Measurements from ENCODE around the gene HOXA2.

The HOXA2 gene

DNA sequence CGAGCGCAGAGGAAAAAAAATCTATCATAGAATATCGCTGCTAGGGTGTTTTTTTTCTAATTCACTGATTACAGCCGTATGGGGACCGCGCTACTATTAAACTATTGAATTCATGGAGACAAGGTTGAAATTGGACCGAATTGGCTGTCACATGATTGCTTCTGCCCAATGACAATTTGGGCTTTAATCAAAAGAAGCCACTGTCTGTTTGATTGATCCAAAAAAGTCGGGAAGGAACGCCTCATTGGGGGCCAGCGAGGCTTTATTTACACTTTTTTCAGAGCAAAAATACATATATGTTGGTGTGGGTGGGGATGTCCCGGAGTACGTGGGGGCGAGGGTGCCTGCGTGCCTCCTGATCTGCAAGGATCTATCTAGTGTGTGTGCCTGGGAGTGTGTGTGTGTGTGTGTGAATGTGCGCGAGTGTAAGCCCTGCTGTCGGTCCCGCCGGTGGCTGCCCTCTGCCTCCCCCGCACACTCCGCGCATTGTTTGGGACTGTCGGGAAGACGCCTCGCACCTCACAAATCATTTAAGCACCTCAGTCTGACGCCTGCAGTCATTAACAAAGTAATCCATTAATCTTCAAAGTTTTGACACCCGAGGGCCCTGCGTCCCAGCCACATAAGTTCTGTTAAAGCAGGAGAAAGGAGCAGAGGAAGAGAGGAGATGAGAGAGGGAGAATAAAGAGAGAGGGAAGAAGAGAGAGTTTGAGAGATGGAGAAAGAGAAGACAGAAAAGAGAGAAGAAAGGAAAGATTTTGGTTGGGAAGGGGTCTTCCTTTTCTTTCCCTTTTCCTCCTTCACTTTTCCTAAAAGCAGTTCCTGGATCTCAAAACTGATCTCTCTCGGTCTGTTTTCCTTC is at the start of gene HOXA2:
TSS of gene HOXA2 (minus strand) at position 103 of the 862 bp plus-strand sequence. CDS start 183 bp downstream, outside the sequence.
- no peak for DNase-seq (ENCODE audit: low read depth)

DNA sequence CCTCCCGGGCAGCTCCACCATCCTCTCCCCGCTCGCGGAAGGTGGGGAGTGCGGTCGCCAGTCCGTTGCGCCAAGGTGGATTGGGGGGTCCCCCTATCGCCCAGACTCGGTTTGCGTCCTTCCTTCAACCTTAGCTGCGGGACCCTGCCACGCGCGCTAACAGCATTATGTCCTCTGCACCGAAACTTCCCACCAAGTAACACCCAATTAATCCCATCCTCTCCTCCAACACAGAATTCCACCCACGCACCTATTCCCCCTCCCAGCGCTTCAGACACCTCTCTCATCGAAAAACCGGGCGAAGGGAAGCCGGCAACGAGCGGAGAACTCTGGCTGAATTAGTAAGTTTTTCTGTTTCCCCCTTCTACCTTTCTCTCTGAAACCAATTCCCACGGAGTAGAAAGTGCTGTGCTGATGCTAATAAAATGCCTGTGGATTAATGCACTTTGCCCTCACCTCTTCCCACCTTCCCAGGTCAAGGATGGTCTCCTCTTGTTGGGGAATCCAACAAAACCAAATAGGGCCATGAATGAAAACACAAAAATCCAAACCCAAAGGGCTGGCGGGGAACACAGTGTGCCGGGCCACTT is 49.0 kb upstream of the HOXA2 start:
- no peak for DNase-seq (ENCODE audit: low read depth)

DNA sequence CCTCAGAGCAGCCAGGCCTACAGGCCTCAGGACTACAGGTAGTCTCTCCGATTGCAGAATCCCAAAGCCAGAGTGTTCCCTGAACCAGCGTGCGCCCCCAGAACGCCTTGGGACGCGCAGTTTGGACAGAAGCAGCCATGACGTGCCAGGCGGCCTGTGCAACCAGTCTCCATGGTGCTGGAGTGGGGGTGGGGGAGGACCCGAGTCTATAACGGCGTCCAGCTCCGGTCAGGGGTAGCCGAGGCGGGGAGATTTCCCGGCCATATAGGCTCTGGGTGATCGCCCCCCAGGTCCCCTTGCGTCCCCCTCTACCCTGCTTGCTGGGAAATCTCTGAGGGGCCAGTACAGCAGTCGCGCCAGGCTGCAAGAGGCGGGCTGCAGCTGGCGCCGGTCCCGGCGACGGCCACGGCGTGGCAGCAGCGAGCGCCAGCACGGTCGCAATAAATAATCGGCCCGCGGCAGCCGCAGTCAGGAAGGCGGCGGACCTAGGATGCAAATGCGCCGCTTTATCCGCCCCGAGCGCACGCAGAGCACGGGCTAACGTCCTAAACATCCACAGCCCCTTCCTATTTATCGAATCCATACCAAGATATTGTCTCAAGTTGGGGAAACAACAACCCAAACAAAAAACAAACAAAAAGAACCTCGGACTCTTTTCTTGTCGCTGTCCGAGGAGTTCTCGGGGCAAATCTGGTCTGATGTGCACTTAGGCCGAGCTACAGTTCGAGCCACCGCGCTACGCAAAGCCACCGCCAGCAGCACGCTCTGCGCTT is 48.3 kb upstream of the HOXA2 start:
- peak; percentile 57 for DNase-seq (ENCODE audit: low read depth)

DNA sequence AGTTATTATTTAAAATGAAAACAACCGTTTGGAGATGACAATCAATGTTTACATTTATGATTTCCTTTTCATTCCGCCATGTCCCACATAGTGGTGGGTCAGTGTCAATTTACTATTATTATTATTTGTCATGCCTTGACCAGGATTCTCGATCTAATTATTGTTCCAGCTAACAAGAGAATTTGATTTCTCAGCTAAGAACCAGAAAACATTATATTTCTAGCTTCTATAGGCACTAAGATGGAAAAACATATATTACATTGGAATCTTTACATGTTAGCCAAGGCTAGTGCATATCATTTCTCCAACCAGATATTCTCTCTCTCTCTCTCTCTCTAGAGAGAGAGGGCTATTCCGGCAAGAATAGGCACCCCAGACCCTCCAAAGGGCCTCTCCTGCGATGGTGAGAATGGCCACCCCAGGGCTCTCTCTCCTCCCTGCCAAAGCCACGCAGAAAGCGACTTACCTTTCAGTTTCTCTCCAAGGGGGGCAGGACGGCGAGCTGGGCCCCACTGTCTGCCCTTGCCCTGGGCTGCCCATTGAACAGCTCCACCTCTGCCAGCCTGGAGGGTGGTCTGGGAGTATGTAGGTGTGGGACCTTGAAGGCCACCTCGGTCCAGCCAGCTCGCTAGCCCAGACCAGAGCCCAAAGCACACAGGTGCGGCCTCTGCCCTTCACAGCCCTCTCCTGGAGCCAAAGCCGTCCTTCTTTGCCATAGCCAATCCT is 47.5 kb upstream of the HOXA2 start:
- DNase-seq (ENCODE audit: low read depth), result no peak

DNA sequence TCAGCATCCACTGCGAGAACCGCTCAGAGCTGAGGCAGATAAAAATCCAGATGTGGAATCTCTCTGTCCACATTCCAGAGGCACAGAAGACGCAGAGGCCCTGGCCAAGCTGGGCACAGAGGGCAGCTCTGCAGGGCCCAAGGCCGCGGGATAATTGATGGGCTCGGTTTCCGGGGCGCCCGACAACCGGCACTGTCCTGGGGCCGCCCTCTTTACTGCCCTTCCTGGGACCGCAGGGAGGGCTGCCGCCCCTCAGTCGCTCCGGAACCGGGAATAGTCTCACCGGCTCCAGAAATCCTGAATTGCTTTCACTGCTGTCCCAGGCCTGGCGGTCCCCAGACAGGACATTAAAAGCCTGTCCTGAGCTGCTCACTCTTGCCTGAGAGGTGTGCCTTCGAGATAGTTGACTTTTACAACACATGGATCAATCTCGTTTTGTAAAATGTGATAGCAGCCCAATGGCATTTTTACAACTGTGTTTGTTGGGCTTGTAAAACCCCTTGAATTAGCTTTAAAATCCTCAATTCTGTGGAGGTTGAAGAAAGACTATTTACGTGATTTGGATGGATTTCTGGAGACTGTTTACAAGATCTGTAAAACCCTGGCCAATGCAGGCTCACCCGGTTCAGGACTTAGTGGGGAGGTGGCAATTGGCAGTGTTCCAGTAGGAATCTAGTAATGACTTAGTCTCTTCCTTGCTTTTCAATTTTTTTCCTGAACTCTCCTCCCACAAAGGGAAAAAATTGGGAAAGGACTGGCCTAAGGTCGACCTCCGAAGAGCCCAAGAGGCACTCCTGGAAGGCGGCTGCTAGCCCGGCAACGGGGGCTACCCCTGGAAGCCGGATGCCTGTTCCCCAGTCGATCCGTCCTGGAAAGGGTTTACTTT is 46.5 kb upstream of the HOXA2 start:
- DNase-seq (ENCODE audit: low read depth), result no peak

DNA sequence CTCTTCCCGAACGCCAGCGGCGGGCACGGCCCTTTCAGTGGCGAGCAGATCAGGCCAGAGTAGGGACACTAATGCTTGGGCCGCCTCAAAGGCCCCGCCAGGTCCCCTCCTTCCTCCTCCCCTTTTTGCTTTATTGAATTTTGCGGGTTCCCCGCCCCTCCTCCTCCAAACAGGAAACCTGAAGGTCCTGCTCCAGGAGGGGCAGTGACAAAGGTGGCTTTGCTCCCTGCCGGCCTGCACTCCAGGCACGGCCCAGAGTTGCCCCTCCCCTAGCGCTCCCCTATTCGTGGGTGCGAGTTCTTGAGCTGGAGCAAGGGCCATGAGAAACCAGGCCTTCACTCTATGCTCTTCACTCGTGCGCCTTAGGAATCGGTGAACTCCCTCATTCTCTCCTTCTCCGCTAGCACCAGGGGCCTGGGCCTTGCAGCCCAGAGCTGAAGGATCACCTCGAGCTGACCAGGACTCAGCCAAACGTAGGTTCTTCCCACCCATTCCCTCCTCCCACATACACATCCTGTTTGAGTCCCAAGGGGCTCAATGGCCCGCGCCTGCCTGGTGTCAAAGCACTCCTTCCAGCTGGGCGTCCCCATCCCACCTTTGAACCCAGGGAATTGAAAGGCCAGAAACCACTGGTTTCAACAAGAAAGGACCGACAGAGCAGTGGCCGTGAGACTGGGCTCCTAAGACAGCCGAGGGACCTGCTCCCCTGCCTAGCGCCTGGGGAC is 45.7 kb upstream of the HOXA2 start:
- no peak for DNase-seq (ENCODE audit: low read depth)

DNA sequence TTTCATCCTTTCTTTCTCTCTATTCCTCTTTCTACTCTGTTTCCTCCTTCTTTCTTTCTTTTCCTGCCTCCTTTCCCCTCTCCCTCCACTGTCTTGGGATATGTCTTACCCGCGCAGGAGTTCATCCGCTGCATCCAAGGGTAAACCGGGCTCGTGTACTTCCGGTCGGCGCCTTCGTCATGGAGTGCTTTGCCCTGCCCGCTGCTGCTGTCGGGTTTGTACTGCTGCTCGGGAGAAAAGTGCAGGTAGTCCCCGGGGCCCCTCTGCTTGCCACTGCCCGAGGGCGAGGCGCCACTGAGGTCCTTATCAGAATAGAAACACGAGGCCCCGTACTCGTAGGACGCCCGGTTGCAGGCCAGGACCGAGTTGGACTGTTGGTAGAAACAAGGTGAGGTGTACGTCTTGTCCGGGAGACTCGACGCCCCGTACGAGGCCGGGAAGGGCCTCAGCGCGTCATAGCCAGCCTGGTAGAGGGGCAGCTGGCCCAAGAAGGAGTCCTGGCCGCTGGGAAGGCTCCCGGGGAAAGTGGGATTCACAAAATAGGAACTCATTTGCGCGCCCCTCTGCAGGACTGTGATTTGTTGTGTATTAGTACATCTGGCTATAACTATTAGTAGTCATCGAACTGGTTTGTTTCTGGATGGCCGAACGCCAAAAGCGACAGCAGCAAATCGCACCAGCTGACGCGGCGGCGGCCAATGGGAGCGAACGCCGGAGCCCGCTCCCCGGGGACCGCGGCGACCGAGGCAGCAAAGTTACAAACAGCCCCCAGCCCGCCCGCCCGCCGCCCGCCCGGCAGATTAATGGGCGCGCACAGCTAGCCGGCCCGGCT is 44.9 kb upstream of the HOXA2 start, which contains the start of gene HOXA6:
TSS of gene HOXA6 (minus strand) at position 576 of the 832 bp plus-strand sequence. CDS start at position 551, 25 bp downstream.
- DNase-seq (ENCODE audit: low read depth), result no peak

DNA sequence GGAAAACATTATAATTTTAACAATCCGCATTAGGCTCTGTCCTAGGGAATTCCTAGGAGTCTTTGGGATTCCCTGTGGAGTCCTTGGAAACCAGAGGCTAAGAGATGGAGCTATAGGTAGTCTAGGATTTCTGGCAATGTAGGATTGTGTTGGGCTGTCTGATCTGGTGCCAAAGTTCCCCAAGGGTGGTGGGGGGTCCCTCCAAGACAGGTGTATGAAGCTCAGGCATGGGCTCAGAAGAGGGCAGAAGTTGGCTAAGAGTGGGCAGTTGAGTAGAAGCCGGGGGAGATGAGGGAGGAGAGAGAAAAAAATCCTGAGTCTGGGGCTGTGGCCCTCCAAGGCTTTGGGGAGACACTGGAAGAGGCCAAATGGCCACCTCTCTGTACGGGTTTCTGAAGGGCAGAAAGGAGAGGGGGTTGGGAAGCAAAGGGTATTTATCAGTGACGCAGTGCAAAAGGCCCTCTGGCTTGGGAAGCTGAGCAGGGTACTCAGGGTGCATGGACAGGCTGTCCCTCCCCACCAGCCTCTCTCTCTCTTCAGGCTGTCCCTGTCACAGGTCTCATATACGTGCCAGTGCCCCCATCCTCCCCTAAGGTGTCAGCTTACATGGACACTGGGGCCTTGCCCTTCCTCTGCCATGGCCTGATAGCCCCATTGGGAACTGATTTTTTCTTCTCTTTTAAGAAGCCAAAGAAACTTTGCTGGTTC is 44.2 kb upstream of the HOXA2 start:
- no peak for DNase-seq (ENCODE audit: low read depth)

DNA sequence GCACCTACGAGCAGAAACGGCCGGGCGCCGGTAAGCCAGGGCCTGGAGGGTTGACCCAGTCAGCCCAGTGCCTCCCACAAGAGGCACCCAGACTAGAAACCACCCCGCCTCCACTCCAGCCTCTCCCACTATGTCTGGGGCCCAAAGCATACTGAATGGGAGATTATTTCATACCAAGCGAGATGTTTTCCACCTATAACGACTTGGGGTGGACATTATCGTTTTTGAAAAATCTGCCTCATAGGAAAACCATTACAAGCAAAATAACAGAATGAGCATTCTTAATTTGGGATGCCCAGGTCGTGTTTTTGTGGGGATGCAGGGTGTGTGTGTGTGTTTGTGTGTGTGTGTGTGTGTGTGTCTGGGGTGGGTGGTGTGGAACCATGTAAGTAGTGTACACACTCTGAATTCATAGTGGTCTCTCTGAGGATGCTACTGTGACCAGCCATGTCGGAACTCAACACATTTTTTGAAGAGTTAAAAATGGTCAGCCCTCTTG is 43.5 kb upstream of the HOXA2 start:
- DNase-seq (ENCODE audit: low read depth), result no peak

DNA sequence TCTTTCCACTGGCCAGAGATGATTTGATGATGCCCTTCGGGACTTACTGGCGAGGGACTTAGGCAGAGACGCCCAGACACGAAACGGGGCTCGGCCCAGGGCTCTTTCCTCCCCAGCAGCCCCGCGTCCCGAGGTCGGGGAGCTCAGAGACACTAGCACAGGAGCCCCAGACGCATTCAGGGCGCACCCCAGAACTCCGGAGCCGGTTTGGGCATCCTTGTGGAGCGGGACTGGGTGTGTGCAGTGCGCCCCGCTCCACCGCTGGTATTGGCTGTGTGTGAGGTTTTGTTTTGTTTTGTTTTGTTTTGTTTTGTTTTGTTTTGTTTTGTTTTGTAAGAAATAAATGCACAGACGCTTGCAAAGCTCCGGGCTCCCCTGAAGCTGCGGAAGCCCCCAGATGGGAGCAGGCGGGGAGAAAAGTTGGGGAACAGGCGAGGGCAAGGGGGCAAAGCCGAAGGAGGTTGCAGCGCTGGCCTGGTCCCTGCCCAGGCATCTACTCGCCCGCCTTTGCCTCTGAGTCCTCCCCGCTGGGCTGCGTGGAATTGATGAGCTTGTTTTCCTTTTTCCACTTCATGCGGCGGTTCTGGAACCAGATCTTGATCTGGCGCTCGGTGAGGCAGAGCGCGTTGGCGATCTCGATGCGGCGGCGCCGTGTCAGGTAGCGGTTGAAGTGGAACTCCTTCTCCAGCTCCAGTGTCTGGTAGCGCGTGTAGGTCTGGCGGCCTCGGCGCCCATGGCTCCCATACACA is 42.9 kb upstream of the HOXA2 start:
- no peak for DNase-seq (ENCODE audit: low read depth)

DNA sequence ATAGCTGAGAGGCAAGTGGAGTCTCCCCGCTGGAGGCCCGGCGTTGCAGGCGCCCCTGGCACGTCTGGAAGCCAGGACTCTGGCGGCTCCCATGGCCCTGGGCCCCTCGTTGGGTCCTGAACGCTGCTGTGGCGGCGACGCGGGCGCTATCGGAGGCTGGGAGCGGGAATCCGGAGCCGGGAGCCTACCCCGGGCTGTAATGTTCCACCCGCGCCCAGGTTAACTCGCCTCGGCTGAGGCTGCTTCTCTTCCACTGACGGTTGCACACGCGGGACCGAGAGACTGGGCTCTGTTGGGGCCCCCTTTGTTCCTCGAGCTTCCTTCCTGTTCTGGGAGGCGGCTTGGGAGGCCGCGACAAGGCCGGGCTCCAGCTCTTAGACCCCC is 42.3 kb upstream of the HOXA2 start:
- DNase-seq (ENCODE audit: low read depth), result no peak

DNA sequence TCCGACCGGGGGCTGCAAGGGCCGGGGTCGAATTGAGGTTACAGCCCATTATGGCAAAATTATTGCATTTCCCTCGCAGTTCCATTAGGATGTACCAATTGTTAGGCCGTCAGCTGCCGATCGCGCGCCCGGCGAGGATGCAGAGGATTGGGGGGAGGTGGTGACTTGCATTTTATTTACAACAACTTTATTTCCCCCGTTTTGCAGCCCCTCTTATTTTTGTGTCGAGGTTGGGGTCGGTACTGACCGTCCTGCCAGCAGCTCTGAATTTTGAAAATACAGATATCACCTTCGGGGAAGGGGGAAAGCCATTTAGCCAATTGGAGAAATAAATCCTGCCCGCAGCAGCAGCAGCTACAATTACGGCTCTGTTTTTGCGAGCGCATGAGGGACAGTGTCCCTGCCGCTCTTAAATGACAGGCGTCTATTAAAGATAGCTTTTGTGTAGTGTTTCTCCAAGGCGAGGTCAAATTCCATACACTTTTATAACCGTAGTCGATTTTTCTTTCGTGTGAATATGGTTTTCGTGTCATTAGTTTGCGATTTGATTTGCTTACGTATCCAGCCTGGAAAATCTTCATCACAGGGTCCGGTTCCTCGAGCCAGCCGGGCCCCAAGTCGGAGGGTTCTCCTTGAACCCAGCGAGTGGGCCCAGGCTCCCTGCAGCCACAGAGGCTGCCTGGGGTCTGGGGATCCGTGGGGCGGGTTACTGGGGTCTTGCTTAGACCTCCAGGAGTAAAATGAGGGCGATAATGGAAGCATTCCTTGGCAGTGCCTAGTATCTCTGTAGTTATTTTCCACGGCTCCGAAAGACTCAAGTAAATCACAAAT is 41.7 kb upstream of the HOXA2 start:
- no peak for DNase-seq (ENCODE audit: low read depth)

DNA sequence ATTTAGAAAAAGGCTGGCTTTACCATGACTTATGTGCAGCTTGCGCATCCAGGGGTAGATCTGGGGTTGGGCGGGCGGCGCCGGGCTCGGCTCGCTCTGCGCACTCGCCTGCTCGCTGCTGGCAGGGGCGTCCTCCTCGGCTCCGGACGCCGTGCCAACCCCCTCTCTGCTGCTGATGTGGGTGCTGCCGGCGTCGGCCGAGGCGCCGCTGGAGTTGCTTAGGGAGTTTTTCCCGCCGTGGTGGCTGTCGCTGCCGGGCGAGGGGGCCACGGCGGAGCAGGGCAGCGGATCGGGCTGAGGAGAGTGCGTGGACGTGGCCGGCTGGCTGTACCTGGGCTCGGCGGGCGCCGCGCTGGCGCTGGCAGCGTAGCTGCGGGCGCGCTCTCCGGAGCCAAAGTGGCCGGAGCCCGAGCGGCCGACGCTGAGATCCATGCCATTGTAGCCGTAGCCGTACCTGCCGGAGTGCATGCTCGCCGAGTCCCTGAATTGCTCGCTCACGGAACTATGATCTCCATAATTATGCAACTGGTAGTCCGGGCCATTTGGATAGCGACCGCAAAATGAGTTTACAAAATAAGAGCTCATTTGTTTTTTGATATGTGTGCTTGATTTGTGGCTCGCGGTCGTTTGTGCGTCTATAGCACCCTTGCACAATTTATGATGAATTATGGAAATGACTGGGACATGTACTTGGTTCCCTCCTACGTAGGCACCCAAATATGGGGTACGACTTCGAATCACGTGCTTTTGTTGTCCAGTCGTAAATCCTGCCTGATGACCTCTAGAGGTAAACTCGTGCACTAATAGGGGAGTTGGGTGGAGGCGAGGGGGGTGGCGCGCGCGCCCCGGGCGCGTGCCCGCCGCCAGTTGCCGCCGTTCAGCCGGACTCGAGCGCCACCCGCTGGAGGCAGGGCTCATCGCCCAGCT is 40.8 kb upstream of the HOXA2 start, which contains the start of gene HOXA5:
TSS of gene HOXA5 (minus strand) at position 659 of the 927 bp plus-strand sequence. CDS start at position 585, 74 bp downstream.
- DNase-seq (ENCODE audit: low read depth), result no peak

DNA sequence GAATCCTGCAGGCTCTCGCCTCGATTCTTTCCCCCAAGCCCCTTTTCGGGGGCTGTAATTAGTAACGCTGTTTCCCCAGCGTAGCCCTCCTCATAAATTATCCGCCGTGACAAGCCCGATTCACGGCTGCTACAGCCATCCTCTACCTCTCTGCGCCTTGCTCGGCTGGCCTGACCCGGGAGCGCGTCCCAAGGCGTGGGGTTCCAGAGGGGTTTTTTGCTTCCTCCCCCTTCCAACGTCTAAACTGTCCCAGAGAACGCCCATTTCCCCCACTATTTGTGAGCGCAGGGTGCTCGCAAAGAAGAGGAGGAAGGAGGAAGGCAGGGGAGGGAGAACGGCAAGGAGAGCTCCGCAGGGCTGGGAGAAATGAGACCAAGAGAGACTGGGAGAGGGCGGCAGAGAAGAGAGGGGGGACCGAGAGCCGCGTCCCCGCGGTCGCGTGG is 40.1 kb upstream of the HOXA2 start:
- DNase-seq (ENCODE audit: low read depth), result no peak

DNA sequence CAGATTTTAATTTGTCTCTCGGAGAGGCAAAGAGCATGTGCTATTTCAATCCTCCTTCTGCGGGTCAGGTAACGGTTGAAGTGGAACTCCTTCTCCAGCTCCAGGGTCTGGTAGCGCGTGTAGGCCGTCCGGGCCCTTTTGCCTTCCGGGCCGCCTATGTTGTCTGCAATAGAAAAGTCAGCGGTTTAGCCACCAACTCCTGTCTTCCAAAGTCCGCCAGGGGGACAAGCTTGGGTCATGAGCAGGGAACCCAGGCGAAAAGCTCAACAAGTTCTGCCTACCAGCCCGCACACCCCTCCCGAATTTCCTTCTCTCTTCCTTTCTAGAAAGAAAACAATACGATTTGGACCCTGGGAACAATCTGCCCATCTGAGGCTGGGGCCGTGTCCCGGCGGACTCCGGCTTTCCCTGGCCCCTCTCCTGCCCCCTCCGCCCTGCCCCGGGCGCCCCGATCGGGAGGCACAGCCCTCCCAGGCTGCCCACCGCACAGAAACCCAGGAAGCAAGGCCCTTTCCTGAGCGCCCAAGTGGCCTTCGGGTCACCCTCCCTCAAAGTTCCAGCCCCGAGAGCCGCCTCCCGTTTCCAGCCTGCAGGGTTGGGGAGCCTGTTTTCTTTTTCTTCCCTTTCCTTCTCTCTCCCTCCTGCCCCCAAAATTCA is 39.6 kb upstream of the HOXA2 start:
- no peak for DNase-seq (ENCODE audit: low read depth)
